Activated T-helper 1 cell treated with anti-CD3 and anti-CD28 coated beads, Interleukin-12 subunit alpha, Interleukin-12 subunit beta, Interleukin-2, Interleukin-4 antibody, amounts not matched to agents 30 ng/mL and 10 ng/mL and 1 ng/mL, durations not matched to agents 14 hours and 24 hours and 36 hours (primary cell): ENCODE results near the gene RFPL1. TPM values are rescaled to one million over a fixed set of nuclear protein-coding genes. Genes with fewer than 3 reads are reported as not detected.
A peak's percentile ranks its signal among the peaks of the same experiment; 100 is the strongest.
"Not testable (repeated sequence)": the region's sequence is repeated elsewhere in the genome, so short reads cannot be mapped to it uniquely, and the experiment has no call there.

Source experiments
- DNase-seq: peaks from one replicate; pipeline ENCODE4 v3.0.0; 2021; ENCODE audit warnings: low spot score
- H3K27ac Mint-ChIP-seq: one replicate; pipeline ENCODE4 v1.8.0; 2021; ENCODE audit warnings: mild to moderate bottlenecking, mixed read lengths
- H3K27me3 Mint-ChIP-seq: one replicate; pipeline ENCODE4 v1.8.0; 2022; ENCODE audit warnings: mild to moderate bottlenecking, moderate library complexity, mixed read lengths; ENCODE audit not compliant: insufficient read depth
- H3K36me3 Mint-ChIP-seq: one replicate; pipeline ENCODE4 v1.8.0; 2021; ENCODE audit warnings: low read depth, mixed read lengths
- H3K4me1 Mint-ChIP-seq: one replicate; pipeline ENCODE4 v1.8.0; 2021; ENCODE audit warnings: low read depth, mixed read lengths
- H3K4me3 Mint-ChIP-seq: one replicate; pipeline ENCODE4 v1.8.0; 2021; ENCODE audit warnings: mild to moderate bottlenecking, moderate library complexity, mixed read lengths
- H3K9me3 Mint-ChIP-seq: one replicate; pipeline ENCODE4 v1.8.0; 2021; ENCODE audit warnings: mixed read lengths
- intact Hi-C: fragments of 100-400 bp; cut with micrococcal nuclease; formaldehyde crosslinking; loops from one replicate; pipeline ENCODE4 v1.15.1; 2024
- total RNA-seq: library from RNA; stranded (reverse); gene quantifications from 2 replicates; pipeline ENCODE4 v1.2.3, GENCODE V29; 2022

Gene RFPL1
- total RNA-seq: not detected in 2 replicates

DNA sequence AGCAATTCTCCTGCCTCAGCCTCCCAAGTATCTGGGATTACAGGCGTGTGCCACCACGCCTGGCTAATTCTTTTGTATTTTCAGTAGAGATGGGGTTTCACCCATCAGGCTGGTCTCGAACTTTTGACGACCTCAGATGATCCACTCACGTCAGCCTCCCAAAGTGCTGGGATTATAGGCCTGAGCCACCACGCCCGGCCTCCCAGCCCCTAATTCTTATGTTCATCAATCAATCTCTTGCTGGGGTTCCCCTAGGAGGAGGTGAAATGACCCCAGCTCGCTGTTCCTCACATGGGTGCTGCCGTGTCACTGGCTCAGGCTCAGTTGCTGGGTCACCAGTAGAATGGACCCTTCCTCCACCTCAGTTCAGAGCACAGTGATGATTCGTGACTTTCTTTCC lies at the start of gene RFPL1:
Gene RFPL1, plus strand, starts transcription at position 301 of the 400 bp plus-strand sequence.
- intact Hi-C loops, DNase-seq, H3K27ac Mint-ChIP-seq, H3K4me1 Mint-ChIP-seq, H3K4me3 Mint-ChIP-seq, H3K36me3 Mint-ChIP-seq, H3K9me3 Mint-ChIP-seq: not testable (repeated sequence)
- H3K27me3 Mint-ChIP-seq: peaks cover 24% of the 10 kb centered on the region

DNA sequence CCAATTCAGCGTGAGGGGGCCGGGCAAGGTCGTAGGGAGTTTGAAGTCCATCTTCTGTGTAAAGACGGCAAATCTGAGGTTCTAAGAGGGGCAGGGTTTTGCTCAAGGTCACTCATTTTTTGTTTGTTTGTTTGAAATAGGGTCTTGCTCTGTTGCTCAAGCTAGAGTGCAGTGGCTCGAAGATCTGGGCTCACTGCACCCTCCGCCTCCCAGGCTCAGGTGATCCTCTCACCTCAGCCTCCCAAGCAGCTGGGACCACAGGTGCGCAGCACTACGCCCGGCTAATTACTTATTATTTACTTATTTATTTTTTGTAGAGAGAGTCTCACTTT lies 49.7 kb upstream of the RFPL1 start:
- Mint-ChIP-seq H3K9me3 (no peaks in the 10 kb centered on the region), H3K4me1 (peaks cover 38% of the 10 kb centered on the region), H3K4me3 (peak overlapping the region; percentile 93), H3K36me3 (peaks cover 14% of the 10 kb centered on the region), H3K27ac (peak overlapping the region; percentile 86), H3K27me3 (no peaks in the 10 kb centered on the region)
- no peak for DNase-seq
- intact Hi-C loops: loop anchor here (1.0 to 5.0 kb wide), 4 partner anchors 26 to 165 kb away; partner anchors contain the start of genes GAS2L1 and THOC5

DNA sequence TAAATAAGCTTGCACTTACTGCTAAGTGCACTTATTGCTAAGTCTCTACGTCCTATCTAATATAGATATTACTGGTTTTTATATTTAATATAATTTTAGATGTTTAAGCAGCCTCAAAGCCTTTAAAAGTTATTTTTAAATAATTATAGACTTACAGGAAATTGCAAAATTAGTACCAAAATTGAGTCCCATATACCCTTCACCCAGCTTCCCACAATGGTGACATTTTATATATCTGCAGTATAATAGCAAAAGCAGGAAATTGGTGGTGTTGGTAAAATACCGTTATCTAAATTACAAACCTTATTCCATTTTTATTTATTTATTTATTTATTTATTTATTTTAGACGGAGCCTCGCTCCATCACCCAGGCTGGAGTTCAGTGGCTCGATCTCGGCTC lies 48.1 kb upstream of the RFPL1 start:
- H3K36me3 Mint-ChIP-seq: peaks cover 9% of the 10 kb centered on the region
- no peaks in the 10 kb centered on the region for H3K27me3 Mint-ChIP-seq
- H3K4me3 Mint-ChIP-seq: no peak overlapping the region
- intact Hi-C loops: no loop called here
- no peak for DNase-seq
- H3K27ac Mint-ChIP-seq: no peak overlapping the region
- no peaks in the 10 kb centered on the region for H3K9me3 Mint-ChIP-seq
- peaks cover 38% of the 10 kb centered on the region for H3K4me1 Mint-ChIP-seq

DNA sequence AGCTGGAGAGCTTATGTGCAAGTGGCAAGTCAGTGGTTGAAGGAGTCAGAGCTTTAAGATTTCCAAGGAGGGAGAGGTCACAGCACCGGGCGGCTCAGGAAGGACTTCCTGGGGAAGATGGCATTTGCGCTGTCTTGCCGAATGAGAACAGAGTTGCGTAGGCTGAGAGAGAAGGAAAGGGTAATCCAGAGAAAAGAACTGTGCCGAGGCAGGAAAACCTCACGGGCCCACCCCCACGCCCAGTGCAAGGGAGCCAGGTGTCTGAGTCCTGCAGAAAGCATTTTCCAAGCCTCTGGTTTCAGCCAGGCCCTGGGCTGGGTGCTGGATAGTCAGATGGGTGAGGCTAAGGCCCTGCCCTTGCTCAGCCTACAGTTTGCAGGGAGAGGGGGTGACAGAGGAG lies 46.8 kb upstream of the RFPL1 start:
- intact Hi-C loops: no loop called here
- Mint-ChIP-seq H3K4me1 (peaks cover 26% of the 10 kb centered on the region), H3K4me3 (no peak overlapping the region), H3K27ac (no peak overlapping the region), H3K9me3 (no peaks in the 10 kb centered on the region), H3K27me3 (peaks cover 3% of the 10 kb centered on the region), H3K36me3 (peaks cover 2% of the 10 kb centered on the region)
- no peak for DNase-seq

DNA sequence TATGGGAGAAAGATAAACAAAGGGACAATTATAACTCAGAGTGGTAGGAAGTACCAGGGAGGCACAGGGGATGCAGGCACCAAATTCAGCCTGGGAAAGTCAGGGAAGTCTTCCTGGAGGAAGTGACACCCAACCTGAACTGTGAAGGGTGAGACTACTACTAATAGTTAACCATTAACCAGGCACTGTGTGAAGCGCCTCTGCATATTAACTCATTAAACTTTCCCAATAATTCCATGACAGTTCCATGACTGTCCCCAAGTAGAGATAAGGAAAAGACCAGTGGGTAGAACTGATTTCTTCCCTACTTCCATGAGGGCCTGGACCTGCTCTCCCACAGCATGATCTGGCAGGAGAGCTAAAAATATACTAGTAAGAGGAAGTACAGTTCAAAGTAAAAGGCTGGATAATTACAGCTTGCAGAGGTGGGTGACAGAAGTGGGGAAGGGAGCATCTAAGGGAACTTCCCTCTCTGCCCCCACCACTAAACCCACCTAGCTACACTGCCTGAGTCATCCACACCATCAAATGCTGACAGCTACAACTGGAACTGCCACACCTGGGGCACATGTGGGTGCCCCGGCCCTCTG lies 45.3 kb upstream of the RFPL1 start:
- intact Hi-C loops: no loop called here
- no peak overlapping the region for H3K27ac Mint-ChIP-seq
- H3K4me1 Mint-ChIP-seq: peaks cover 12% of the 10 kb centered on the region
- H3K9me3 Mint-ChIP-seq: no peaks in the 10 kb centered on the region
- H3K36me3 Mint-ChIP-seq: no peaks in the 10 kb centered on the region
- H3K27me3 Mint-ChIP-seq: peaks cover 3% of the 10 kb centered on the region
- H3K4me3 Mint-ChIP-seq: no peak overlapping the region
- DNase-seq: no peak

DNA sequence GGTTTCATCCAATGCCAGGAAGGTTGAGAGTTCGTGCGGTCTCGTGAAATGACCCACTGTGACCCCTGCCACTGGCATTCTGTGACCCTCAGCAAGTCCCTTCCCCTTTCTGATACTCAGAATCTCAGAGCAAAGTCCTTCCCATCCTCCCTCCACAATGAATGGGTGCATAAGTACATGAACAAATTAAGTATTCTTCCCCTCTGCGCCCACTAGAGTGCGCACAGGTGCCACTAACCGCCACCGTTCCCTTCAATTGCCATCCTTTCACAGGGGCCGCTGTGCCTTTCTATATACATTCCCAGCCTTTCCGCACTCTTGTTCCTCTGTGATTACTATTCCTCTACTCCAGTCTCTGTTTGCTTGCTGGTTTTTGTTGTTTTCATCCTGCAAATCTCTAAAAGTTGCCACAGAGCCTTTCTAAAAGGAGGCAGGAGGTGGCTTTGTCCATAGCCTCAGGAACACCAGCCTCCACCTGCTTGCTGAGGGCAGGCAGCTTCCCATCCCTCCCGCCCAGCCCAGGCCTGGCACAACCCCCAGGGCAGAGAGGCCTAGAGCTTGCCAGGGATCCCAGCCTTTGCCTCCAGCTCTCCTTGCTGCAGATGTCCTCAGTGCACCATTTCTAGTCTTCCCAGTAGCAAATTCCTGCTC lies 43.3 kb upstream of the RFPL1 start:
- no peak overlapping the region for H3K27ac Mint-ChIP-seq
- H3K4me1 Mint-ChIP-seq: peaks cover 8% of the 10 kb centered on the region
- no peaks in the 10 kb centered on the region for H3K9me3 Mint-ChIP-seq
- H3K36me3 Mint-ChIP-seq: no peaks in the 10 kb centered on the region
- DNase-seq: peak; percentile 48
- intact Hi-C loops: loop anchor here (1.0 kb wide), 3 partner anchors 19 to 129 kb away; no protein-coding TSS in a partner anchor
- H3K27me3 Mint-ChIP-seq: peaks cover 11% of the 10 kb centered on the region
- no peak overlapping the region for H3K4me3 Mint-ChIP-seq

DNA sequence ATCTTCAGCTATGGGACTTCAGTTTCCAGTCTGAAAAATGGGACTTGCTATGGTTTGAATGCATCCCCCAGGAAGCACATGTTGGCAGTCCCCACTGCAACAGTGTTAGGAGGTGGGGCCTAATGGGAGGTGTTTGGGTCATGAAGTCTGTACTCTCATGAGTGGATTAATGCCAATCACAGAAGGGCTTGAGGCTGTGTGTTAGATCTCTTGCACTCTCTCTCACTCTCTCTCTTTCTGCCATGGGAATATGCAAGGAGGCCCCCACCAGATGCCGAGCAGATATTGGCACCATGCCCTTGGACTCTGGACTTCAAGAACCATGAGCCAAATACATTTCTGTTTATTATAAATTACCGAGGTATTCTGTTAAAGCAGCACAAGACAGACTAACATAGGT lies 42.3 kb upstream of the RFPL1 start:
- no peak overlapping the region for H3K4me3 Mint-ChIP-seq
- intact Hi-C loops: no loop called here
- no peak for DNase-seq
- H3K27me3 Mint-ChIP-seq: peaks cover 15% of the 10 kb centered on the region
- no peaks in the 10 kb centered on the region for H3K36me3 Mint-ChIP-seq
- H3K9me3 Mint-ChIP-seq: no peaks in the 10 kb centered on the region
- no peak overlapping the region for H3K27ac Mint-ChIP-seq
- H3K4me1 Mint-ChIP-seq: peaks cover 8% of the 10 kb centered on the region

DNA sequence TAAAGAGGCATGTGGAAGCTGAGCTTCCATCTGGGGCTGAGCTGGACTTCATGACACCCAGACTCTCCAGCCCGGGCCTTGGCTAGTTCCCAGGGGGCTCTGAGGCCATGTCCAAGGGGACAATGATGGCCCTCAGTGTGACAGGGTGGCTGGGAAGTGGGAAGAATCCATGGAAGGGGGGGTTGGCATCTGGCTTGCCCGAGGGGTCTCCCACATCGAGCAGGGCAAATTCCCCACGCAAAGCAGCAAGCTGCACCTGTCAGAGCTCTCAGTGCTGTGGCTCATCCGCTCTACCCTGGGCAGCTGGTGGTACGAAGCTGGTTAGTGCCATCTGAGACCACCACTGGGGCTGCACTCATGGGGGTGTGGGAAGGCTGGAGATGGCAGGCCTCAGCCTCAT lies 40.6 kb upstream of the RFPL1 start:
- no peaks in the 10 kb centered on the region for H3K36me3 Mint-ChIP-seq
- intact Hi-C loops: no loop called here
- no peak for DNase-seq
- no peaks in the 10 kb centered on the region for H3K9me3 Mint-ChIP-seq
- H3K27me3 Mint-ChIP-seq: peaks cover 22% of the 10 kb centered on the region
- no peak overlapping the region for H3K4me3 Mint-ChIP-seq
- no peak overlapping the region for H3K27ac Mint-ChIP-seq
- H3K4me1 Mint-ChIP-seq: peaks cover 8% of the 10 kb centered on the region

DNA sequence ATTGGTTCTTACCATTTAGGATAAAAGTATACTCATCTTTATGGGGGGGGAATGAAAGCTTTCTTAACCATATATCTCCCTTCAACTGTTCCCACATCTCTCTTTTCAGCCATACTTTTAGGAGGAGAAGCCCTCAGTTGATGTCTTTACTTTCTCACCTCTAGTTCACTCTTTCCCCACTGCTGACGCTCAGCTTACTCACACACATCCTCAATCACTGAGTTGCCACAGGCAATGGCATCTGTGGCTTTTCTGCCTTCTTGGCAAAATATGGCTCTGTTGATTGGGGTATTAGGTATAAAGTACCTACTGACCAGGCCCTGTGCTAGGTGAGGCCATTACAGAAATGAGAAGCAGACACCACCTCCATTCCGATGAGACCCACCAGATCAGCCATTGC lies 37.8 kb upstream of the RFPL1 start:
- H3K4me3 Mint-ChIP-seq: no peak overlapping the region
- no peak overlapping the region for H3K27ac Mint-ChIP-seq
- H3K27me3 Mint-ChIP-seq: peaks cover 28% of the 10 kb centered on the region
- no peaks in the 10 kb centered on the region for H3K36me3 Mint-ChIP-seq
- no peaks in the 10 kb centered on the region for H3K4me1 Mint-ChIP-seq
- H3K9me3 Mint-ChIP-seq: no peaks in the 10 kb centered on the region
- DNase-seq: no peak
- intact Hi-C loops: no loop called here

DNA sequence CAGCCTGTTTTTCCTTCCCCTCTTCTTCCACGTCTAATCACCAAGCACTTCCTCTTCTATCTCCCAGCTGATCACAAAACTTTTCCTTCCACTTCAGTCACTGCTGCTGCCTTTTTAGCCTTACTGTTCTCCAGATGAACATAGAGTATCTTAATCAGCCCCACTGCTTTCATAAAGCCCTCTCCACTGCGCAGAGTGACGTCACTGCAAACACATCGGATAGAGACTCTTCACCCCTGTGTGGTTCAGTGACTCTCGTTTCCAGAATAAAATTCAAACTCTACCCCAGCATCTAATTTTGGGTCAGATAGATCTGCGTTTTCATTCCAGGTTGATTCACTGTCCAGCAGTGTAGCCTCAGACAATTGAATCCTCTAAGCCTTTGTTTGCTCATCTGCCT lies 36.8 kb upstream of the RFPL1 start:
- H3K9me3 Mint-ChIP-seq, H3K36me3 Mint-ChIP-seq, DNase-seq, H3K4me1 Mint-ChIP-seq, H3K4me3 Mint-ChIP-seq, H3K27ac Mint-ChIP-seq, intact Hi-C loops: not testable (repeated sequence)
- peaks cover 25% of the 10 kb centered on the region for H3K27me3 Mint-ChIP-seq

DNA sequence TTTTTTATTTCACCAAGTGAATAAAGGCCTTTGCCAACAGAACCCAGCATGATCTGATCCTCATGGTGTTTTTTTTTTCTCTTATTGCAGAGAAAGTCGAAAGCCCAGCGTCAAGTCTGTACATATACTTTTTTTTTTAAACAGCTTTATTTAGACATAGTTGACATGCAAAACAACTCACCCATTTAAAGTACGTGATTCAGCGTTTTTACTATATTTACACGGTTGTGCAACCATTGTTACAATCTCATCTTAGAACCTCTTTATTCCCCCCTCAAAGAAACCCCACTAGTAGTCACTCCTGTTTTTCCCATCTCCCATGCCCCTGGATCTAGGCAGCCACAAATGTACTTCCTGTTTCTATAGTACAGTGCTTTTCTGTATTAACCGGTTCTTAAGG lies 29.4 kb upstream of the RFPL1 start:
- no peak for DNase-seq
- Mint-ChIP-seq H3K27ac (no peak overlapping the region), H3K27me3 (peaks cover 9% of the 10 kb centered on the region), H3K4me1 (peaks cover 14% of the 10 kb centered on the region), H3K4me3 (no peak overlapping the region), H3K36me3 (no peaks in the 10 kb centered on the region), H3K9me3 (no peaks in the 10 kb centered on the region)
- intact Hi-C loops: no loop called here

DNA sequence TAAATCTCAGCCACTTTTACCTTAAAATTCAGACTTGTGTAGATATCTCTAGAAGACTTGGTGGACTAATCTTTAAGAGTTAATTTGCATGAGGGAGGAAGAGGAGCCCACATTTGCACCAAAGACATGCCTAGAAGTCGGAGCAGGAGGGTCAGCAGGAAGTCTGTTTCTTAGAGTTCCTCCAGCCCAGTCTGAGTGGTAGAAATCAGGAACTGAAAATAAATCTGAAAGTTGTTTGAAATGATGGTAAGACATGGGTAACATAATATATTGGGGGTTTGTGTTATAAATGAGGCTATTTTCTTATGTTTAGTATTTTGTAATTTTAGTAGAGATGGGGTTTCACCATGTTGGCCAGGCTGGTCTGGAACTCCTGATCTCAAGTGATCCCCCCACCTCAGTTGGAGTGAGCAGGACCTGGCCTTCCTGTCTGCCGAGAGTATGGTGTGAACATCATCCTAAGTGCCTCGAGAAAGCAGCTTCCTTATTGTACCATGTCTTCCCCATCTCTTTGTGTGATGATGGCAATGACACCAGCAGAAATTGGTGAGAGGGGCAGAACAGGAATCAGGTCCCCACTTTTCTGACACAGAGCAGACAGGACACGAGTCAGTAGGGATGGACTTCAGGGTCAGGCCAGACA lies 26.7 kb upstream of the RFPL1 start:
- H3K27me3 Mint-ChIP-seq, H3K4me3 Mint-ChIP-seq, H3K27ac Mint-ChIP-seq, H3K36me3 Mint-ChIP-seq, intact Hi-C loops, H3K9me3 Mint-ChIP-seq, DNase-seq: not testable (repeated sequence)
- H3K4me1 Mint-ChIP-seq: peaks cover 30% of the 10 kb centered on the region

DNA sequence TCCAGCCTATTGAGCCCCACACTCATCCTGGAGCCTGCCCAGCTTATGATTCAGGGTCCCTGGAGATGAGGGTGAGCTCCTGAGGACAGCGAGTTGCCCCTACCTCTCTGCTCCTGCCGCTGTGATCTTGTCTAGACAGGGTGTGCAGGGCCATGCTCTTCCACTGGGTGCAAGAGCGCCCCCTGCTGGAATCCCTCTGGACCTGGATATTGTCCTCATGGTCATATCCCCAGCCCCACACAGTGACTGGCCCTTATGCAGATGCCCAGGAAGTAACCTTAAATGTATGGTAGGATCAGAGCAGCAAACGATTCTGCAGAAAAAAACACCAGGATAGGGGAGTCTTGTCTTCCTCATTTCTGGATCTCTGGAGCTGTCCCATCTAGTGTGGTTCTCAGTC lies 25.6 kb upstream of the RFPL1 start:
- H3K4me1 Mint-ChIP-seq: peaks cover 27% of the 10 kb centered on the region
- H3K4me3 Mint-ChIP-seq, H3K27ac Mint-ChIP-seq, H3K27me3 Mint-ChIP-seq, intact Hi-C loops, DNase-seq, H3K36me3 Mint-ChIP-seq, H3K9me3 Mint-ChIP-seq: not testable (repeated sequence)
